Mucosa of stomach (tissue), 1 donor: ENCODE measurements around the gene ATP1A2.

Experiments
- H3K27me3 ChIP-seq: one replicate; pipeline ENCODE4 v1.7.0; 2013; ENCODE audit warnings: mild to moderate bottlenecking, low read length; ENCODE audit not compliant: control insufficient read depth, insufficient read depth
- H3K36me3 ChIP-seq: one replicate; pipeline ENCODE4 v1.7.0; 2013; ENCODE audit warnings: low read length; ENCODE audit not compliant: control insufficient read depth, insufficient read depth
- H3K4me1 ChIP-seq: one replicate; pipeline ENCODE4 v1.7.0; 2013; ENCODE audit warnings: mild to moderate bottlenecking, low read length; ENCODE audit not compliant: control insufficient read depth, insufficient read depth
- H3K4me3 ChIP-seq: one replicate; pipeline ENCODE4 v1.7.0; 2013; ENCODE audit warnings: low read length
- H3K9ac ChIP-seq: one replicate; pipeline ENCODE4 v1.7.0; 2013; ENCODE audit warnings: mild to moderate bottlenecking, low read length, moderate library complexity
- H3K9me3 ChIP-seq: one replicate; pipeline ENCODE4 v1.7.0; 2013; ENCODE audit warnings: mild to moderate bottlenecking, low read length, moderate library complexity; ENCODE audit not compliant: control insufficient read depth
- donor health status: Pancreatic carcinoma.

The ATP1A2 gene

GRCh38 chr1:160115545-160116282 is at the start of gene ATP1A2:
ATP1A2 (plus strand) TSS chr1:160115759; CDS start chr1:160115862, 103 bp downstream.
- Histone ChIP-seq H3K27me3 (peaks cover 27% of the 10 kb centered on the region), H3K4me1 (no peaks in the 10 kb centered on the region), H3K4me3 (no peak within 1 kb of the TSS), H3K9ac (no peak within 1 kb of the TSS), H3K36me3 (no peaks in the 10 kb centered on the region), H3K9me3 (no peaks in the 10 kb centered on the region)

GRCh38 chr1:160066829-160067745 is 48.5 kb upstream of the ATP1A2 start:
- Histone ChIP-seq H3K9me3 (no peaks in the 10 kb centered on the region), H3K36me3 (no peaks in the 10 kb centered on the region), H3K4me3 (no peak overlapping the region), H3K9ac (no peak overlapping the region), H3K4me1 (peaks cover 6% of the 10 kb centered on the region), H3K27me3 (peaks cover 50% of the 10 kb centered on the region)

- Histone ChIP-seq H3K4me1 (peaks cover 6% of the 10 kb centered on the region), H3K27me3 (peaks cover 38% of the 10 kb centered on the region), H3K9me3 (no peaks in the 10 kb centered on the region), H3K9ac (no peak overlapping the region), H3K36me3 (no peaks in the 10 kb centered on the region), H3K4me3 (no peak overlapping the region)
Measured at GRCh38 chr1:160068225-160068624, 47.3 kb upstream of the ATP1A2 start.

- Histone ChIP-seq H3K9ac (peak within 1 kb of the TSS; percentile 34), H3K27me3 (peaks cover 38% of the 10 kb centered on the region), H3K4me1 (peaks cover 6% of the 10 kb centered on the region), H3K36me3 (no peaks in the 10 kb centered on the region), H3K4me3 (peak within 1 kb of the TSS; percentile 19), H3K9me3 (no peaks in the 10 kb centered on the region)
Measured at GRCh38 chr1:160069460-160070231, 45.9 kb upstream of the ATP1A2 start, which contains the start of gene KCNJ10. KCNJ10 (minus strand) TSS chr1:160070160; CDS start chr1:160042532, 27,628 bp downstream.

- Histone ChIP-seq H3K27me3 (peaks cover 38% of the 10 kb centered on the region), H3K4me1 (peaks cover 6% of the 10 kb centered on the region), H3K4me3 (peak overlapping the region; percentile 19), H3K9ac (peak overlapping the region; percentile 34), H3K9me3 (no peaks in the 10 kb centered on the region), H3K36me3 (no peaks in the 10 kb centered on the region)
Measured at GRCh38 chr1:160070243-160071163, 45.1 kb upstream of the ATP1A2 start.

- no peak overlapping the region for H3K9ac ChIP-seq
- H3K27me3 ChIP-seq, result peaks cover 41% of the 10 kb centered on the region
- H3K36me3 ChIP-seq, result no peaks in the 10 kb centered on the region
- peaks cover 6% of the 10 kb centered on the region for H3K4me1 ChIP-seq
- no peak overlapping the region for H3K4me3 ChIP-seq
- H3K9me3 ChIP-seq, result no peaks in the 10 kb centered on the region
Measured at GRCh38 chr1:160071289-160071688, 44.3 kb upstream of the ATP1A2 start.

GRCh38 chr1:160074865-160075264 is 40.7 kb upstream of the ATP1A2 start:
- Histone ChIP-seq H3K4me1 (peaks cover 6% of the 10 kb centered on the region), H3K4me3 (no peak overlapping the region), H3K27me3 (peaks cover 42% of the 10 kb centered on the region), H3K36me3 (no peaks in the 10 kb centered on the region), H3K9ac (no peak overlapping the region), H3K9me3 (no peaks in the 10 kb centered on the region)

GRCh38 chr1:160075836-160076235 is 39.7 kb upstream of the ATP1A2 start:
- Histone ChIP-seq H3K9me3 (no peaks in the 10 kb centered on the region), H3K27me3 (peaks cover 43% of the 10 kb centered on the region), H3K9ac (no peak overlapping the region), H3K4me1 (peaks cover 2% of the 10 kb centered on the region), H3K36me3 (no peaks in the 10 kb centered on the region), H3K4me3 (no peak overlapping the region)

- Histone ChIP-seq H3K4me3 (no peak overlapping the region), H3K9ac (no peak overlapping the region), H3K9me3 (no peaks in the 10 kb centered on the region), H3K4me1 (no peaks in the 10 kb centered on the region), H3K27me3 (peaks cover 43% of the 10 kb centered on the region), H3K36me3 (no peaks in the 10 kb centered on the region)
Measured at GRCh38 chr1:160076295-160076694, 39.3 kb upstream of the ATP1A2 start.

- Histone ChIP-seq H3K27me3 (peaks cover 49% of the 10 kb centered on the region), H3K36me3 (no peaks in the 10 kb centered on the region), H3K4me1 (no peaks in the 10 kb centered on the region), H3K9me3 (no peaks in the 10 kb centered on the region), H3K4me3 (no peak overlapping the region), H3K9ac (no peak overlapping the region)
Measured at GRCh38 chr1:160077486-160077885, 38.1 kb upstream of the ATP1A2 start.
